GM03348 (cell line): ENCODE measurements around the gene TMEM91.

Experiments used
- DNase-seq: peaks from one replicate; pipeline ENCODE4 v3.0.0; 2012; ENCODE audit warnings: low spot score

Gene TMEM91

DNA sequence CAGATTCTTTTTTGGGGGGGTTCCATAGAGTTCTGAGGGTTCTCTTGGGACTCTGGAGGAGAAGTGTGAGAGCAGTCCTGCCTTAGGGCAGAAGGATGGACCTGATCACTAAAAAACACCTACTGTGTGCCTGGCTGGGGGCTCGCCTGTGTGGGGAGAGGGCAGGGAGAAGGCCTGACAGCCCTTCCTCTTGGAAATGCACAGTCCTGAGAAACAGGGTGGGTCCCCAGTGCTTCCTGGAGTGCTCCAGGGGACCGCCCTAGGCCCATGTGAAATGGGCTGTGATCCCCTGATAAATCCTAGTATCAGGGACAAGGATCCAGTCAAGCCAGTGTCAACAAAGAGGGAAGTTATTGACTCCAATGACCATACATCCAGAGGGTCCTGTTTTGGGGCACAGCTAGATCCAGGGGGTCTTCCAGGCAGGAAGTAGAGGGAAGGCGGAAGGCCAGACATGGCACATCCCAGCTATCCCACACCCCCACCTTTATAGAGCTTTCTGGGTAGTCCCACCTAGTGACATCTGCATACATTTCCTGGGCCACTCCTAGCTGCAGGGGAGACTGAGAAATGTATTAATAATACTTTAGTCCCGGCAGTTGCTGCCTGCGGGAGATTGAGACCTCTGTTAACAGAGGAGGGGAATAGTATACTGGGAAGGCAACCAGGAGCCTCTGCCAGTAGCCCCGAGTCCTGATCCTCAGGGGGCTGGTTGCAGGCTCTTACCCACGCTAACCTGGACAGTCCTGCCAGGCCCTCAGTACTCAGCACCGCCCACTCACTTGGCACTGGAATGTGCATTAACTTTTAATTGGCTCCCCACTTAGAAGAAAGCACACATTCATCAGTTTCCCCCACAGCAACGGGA, 35.0 kb downstream of the TMEM91 start:
- no peak for DNase-seq

DNA sequence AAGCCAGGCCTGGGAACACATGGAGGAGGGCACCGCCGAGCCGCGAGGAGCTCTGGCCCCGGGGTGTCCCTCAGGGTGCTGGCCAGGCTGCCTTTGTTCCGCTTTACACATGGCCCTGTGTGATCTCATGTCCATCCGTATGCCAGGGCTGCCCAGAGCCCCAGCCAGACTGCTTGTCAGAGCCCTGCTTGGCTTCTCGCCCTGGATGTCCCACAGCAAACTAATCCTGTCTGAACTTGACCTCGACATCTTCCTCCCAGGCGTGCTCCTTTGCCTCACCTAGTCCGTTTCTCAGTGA, 35.6 kb downstream of the TMEM91 start:
- DNase-seq: no peak

DNA sequence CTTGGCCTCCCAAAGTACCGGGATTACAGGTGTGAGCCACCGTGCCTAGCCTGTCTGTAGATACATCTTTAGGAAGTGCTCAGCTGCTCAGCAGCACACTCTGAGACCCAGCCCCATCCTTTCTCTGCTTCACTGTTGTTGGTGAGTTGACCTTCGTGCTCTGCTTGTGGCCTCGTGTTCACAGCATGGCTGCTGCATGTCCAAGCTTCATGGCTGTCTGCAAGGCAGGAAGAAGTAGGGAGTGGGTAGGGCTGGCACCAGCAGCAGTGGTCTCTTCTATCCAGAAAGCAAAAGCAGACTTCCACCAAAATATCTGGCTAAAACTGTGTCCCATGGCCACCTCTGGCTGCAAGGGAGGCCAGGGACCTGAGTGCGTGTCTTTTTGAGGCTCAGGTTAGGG, 36.6 kb downstream of the TMEM91 start:
- no peak for DNase-seq

DNA sequence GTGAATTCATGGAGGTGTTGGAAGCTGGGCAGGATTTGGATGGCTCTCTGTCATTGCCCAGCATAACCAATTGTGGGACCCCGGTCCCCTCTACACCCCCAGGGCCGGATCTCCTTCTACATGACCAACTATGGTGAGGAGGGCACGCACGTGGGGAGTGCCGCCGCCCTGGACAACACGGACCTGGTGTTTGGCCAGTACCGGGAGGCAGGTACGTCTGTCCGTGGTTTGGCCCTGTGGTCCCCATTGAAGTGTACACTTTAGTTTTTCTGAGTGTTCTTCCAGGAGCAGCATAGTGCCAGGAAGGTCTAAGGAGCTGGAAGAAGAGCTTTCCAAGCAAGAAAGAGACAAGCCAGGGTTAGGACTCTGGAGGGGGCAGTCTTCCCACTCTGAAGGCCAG, 37.6 kb downstream of the TMEM91 start:
- no peak for DNase-seq

DNA sequence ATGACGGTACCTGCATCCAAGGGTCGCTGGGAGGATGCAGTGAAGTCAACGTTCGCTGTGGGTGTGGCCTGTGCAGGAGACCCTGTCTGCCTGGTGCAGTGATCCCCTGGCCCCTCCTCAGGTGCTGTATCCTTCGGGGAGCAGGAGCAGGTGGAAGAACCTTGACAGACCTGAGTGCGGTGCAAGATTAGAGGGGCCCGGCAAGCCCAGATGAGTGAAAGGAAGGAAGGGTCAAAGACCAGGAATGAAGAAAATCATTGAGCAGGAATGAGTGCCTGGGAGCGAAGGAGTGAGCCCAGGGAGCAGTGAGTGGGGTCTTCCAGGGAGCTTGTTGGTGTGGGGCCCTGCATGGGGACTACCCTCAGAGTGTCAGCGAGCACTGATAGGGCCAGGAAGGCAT, 38.1 kb downstream of the TMEM91 start:
- DNase-seq: no peak

DNA sequence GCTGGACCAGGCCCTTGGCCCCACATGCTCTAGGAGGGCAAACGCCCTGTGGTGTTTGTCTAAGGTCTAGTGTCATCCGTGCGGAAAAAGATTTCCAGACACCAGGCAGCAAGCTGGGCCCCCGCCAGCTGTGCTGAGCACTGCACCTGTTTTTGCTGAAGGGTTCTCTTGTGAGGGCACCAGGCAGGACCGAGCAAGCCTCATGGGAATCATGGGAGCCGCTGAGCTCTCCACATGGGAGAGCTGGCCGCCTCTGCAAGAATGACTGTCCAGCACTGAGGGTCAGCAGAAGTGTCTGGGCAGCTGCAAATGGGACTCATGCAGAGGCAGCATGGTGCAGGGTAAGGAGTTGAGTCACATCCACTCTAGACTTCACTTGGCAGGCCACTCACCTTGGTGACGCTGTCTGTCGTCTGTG, 38.8 kb downstream of the TMEM91 start:
- no peak for DNase-seq

DNA sequence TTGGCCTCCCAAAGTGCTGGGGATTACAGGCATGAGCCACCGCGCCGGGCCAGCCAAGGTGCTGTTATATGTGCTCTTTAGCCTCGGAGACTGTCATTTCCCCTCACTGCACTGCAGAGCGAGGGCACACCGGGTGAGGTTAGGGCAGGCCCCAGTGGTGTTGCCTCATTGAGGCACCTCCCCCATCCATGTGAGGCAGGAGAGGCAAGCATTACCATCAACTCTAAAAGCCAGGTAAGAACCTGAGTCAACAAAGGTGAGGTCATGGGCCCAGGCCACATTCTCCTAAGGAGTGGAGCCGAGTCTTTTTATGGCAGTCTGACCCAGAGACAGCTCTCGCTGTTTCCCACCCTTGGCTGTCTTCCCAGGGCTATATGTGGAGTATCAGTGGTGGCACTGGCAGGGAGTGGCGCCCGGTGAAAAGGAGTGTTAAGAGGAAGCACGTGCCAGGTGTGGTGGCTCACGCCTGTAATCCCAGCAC, 39.9 kb downstream of the TMEM91 start:
- no peak for DNase-seq

DNA sequence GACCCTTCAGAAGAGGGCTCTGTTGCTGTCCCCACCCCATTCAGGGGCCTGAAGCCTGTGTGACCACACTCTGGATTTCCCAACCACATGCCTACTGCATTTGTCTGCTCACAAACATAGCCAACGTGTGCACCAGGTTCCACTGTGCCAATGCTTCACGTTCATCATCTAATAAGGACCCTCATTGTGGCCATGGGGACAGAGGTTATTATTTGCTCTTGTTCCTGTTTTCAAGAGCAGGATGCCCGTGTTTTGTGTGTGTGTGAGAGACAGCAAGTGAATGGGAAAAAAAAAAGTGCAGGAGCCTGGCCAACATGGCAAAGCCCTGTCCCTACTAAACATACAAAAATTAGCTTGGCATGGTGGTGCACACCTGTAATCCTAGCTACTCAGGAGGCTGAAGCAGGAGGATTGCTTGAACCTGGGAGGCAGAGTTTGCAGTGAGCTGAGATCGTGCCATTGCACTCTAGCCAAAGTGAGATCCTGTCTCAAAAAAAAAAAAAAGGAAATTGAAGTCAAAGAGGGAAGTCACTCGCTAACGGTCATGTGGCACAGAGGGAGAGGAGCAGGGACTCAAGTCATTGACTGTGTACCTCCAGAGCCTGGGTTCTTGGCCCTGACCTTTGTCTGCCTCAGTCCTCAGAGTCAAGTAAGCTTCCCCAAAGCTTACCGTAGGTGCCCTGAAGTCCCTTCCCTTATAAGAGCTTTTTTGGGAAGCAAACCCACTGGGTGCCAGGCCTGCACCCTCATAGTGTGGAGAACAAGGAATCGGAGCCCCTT, 44.0 kb downstream of the TMEM91 start:
- DNase-seq: no peak

DNA sequence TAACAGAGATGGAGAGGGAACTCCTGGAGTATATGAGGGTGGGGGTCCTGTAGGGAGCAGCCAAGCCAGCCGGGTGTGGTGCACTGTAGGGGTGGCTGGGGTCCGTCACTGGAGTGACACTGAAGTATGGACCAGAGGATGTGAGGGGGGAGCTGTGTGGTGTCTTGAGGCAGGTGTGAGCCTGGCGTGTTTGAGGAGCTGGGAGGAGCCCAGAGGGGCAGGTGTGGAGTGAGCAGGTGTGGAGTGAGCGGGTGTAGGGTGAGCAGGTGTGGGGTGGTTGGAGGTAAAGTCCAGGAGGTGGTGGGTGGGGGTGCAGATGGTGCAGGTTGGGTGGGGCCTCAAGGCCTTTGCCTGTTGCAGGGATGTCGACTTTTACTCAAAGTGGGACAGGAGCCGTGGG, 45.0 kb downstream of the TMEM91 start:
- no peak for DNase-seq

DNA sequence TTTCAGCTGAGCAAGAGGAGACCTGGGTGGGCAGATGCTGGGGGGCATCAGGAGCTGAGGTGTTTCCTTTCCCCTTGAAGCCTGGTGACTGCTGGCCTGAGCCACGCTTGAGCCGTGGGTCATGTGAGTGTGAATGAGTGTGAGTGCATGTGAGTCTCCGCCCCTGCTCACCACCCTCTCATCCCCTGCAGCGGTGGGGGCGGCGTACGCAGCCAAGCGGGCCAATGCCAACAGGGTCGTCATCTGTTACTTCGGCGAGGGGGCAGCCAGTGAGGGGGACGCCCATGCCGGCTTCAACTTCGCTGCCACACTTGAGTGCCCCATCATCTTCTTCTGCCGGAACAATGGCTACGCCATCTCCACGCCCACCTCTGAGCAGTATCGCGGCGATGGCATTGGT, 45.6 kb downstream of the TMEM91 start:
- no peak for DNase-seq

DNA sequence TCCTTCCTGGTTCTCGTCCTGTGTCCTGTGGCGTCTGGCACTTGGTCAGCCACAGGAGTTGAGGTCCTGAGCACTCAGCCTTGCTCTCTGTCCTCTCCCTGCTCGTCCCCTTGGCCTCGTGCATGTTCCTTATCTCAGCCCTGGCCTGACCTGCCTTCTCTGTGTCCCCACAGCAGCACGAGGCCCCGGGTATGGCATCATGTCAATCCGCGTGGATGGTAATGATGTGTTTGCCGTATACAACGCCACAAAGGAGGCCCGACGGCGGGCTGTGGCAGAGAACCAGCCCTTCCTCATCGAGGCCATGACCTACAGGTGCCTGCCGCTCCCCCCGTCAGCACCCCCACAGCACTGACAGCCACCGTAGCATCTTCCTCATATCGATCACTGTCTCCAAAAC, 46.1 kb downstream of the TMEM91 start:
- DNase-seq: no peak

DNA sequence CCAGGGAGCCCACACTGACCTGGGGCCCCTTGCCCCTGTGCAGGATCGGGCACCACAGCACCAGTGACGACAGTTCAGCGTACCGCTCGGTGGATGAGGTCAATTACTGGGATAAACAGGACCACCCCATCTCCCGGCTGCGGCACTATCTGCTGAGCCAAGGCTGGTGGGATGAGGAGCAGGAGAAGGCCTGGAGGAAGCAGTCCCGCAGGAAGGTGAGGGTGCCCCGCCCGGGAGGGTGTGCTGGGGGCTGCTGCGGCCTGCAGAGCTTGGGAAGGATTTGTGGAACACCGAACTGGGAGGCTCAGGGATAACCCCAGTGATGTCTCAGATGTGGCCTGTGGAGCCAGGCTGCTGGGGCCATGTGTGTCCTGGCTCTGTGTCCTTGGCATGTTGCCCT, 46.6 kb downstream of the TMEM91 start:
- no peak for DNase-seq

DNA sequence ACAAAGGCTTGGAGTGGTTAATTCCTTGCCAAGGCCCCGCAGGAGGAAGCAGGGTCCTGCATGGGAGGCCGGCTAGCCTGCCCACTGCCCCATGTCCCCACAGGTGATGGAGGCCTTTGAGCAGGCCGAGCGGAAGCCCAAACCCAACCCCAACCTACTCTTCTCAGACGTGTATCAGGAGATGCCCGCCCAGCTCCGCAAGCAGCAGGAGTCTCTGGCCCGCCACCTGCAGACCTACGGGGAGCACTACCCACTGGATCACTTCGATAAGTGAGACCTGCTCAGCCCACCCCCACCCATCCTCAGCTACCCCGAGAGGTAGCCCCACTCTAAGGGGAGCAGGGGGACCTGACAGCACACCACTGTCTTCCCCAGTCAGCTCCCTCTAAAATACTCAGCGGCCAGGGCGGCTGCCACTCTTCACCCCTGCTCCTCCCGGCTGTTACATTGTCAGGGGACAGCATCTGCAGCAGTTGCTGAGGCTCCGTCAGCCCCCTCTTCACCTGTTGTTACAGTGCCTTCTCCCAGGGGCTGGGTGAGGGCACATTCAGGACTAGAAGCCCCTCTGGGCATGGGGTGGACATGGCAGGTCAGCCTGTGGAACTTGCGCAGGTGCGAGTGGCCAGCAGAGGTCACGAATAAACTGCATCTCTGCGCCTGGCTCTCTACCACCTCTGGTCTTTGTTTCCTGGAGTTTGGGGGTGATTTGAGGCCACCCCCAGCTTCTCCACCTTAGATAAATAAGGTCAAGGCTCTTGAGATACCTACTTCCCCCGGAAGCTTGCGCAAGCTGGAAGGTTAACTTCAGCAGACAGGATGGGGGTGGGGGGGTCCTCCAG, 48.2 kb downstream of the TMEM91 start:
- DNase-seq: no peak

DNA sequence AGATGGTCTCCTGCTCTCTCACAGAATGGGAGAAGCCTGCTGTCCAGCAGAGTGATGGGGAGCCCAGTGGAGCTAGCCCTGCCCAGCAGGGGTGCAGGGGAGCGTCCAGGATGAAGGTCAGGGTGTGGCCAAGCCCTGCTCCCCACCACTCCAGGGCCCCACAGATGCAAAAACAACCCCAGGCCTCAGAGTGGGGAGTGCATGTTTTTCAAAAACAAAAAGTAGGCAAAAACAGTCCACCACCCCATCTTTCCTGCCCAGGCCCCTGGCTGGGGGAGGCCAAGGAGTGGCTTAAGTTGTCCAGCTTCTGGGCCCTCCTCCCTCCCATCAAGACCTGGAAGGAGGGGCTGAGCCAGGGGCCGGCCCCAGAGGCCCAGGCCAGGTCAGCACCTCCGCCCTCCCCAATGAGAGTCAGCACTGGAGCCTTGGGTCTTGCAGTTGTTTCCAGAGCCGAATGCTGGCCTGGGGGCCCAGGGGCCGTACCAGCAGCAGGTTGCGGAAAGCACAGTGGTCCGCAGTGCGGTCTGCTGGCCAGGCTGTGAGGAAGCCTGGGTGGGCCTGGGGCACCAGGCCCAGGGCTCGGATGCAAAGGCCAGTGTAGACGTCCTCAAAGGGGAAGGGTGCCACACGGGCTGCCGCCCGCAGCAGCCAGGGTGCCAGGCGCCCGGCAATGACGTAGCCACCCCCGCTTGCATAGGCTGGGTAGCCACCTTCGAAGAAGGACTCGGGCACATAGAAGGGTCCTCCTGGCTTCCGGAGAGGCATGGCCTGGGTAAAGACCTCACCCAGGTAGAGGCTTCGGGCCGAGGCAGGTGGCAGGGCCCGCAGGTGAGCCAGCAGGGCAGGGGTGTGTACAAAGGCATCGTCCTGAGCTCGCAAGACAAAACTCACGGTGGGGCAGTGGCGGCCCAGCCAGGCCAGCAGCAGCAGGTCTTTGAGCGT, 49.1 kb downstream of the TMEM91 start:
- DNase-seq: no peak

DNA sequence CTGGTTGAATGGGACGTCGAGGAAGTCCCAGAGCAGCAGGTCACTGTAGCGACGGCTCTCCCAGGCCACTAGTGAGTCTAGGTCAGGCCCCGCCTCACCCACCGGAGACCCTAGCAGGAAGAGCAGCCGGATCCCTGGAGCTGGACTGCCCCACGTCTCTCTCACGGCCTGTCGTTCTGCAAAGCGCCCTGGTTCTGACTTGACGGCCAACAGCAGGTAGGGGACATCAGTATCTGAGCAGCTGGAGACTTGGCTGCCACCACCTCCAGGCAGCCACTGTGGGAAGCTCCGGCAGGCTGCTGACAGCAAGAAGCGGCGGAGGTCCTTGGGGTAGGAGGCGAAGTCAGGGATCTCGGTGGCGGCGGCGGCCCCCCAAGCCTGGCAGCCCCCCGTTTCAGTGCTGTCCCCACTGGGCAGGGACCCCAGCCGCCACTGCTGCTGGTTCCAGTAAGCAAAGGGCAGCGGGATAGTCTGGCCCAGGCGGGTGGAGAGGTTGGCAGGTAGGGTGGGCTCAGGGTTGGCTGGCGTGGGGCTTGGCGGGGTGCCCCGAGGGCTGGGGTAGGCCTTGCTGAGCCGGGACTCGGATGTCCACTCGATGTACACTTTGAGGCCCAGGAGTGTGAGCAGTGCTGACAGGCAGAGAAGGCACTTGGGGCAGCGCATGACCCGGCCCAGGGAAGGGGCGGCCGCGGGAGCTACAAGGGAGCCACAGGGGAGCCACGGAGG, 49.9 kb downstream of the TMEM91 start:
- DNase-seq: no peak

DNA sequence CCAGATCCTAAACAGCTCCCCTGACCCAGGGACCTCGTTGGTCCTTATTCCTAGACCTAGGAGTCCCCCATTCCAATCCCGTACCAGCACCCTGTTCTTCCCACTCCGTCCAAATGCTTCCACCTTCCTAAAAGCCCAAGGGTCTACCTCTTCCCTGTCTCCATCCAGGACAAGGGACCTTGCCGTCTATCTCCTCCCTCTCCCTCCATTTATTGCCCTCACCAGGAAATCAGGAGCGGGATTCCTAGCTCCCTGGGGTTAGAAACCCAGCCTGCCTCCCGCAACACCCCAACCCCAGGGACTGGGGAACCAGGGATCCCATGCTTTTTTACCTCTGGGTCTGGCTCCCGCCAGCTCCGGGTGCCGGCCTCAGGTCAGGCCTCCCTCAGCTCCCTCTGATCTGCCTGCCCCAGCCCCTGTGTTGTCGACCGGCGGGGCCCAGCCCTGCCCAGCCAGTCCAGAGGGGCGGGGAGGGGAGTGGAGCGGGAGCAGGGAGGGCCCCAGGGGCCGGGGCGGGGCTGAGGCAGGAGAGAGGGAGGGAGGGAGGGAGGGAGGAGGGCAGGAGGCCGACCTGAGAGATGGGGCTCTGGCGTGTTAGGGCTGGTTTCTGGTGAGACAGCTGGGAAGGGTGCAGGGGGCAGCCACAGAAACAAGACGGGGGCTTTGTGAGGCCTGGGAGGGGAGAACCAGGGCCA, 50.8 kb downstream of the TMEM91 start, which contains the start of gene B3GNT8:
B3GNT8 (minus strand) TSS at position 423 of the 695 bp plus-strand sequence. CDS start 596 bp downstream, outside the sequence.
- DNase-seq: peak; percentile 97

DNA sequence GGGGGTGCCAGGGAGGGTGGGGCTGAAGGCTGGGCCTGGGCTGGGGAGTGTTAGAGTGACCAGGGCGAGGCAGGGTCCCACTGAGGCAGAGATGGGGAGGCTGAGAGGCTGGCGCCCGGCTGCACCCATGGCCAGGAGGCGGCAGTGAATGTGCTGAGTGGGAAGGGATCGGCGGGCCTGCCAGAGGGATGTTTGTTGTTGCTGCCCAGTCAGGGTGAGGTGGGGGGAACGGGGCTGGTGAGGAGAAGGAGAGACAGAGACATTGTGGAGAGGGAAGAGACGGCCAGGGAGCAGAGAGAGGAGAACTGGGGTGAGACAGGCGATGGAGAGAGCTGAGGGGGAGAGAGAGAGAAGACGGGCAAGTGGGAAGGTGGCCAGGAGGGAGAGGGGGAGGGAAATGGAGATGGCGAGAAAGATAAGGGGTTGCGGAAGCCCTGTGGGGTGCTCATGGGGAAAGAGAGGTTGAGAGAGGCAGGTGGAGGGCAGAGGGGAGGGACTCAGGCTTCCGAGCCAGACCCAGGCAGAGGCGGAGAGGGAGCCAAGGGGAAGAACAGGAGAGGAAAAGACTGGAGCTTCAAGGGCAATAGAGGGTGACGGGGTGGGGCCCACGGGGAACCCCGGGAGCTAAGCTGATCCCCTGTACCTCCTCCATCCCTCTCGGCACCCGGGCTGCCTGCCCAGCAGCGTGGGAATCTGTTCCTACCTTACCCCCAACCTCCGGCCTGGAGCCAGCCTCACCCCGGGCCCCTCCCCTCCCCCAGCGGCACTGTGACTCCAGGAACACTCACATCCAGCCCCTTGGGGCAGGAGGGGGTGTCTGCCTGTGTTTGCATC, 51.5 kb downstream of the TMEM91 start:
- DNase-seq: peak; percentile 65

DNA sequence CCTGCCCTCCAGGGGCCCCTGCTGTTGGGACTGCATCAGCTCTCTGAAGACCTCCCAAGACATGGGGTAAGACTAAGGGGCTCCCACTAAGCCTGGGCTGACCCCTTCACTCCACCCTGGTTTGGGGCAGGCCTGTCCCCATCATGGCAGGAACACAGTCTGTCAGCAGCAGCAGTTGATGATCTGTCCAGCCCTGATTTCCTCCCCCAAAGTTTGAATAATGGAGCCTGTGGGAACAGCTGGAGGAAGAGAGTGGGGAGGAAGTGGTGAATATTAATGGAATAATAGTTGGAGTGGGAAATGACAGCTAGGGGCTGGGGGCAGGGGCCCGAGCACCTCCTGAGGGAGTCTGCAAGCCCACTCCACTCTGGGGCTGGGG, 52.1 kb downstream of the TMEM91 start:
- DNase-seq: no peak

DNA sequence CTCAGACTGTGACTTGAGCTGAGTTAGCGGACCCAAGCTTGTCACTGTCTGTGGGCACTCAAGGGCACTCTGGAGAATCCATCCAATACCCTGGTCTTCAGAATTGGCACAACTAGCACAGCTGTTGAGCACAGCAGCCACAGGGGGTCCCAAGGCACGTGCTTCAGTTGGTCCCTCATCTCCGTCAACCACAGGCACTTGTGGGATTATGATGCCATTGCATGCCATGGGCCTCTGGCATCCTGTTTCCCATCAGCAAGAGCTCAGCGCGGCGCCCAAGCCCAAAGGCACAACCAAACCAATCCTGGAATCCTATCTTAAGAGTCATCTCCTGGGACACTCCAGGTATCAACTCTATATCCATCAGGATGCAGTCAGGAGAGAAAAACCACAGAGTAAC, 54.6 kb downstream of the TMEM91 start:
- DNase-seq: no peak
